Measurements from ENCODE around the gene BCAN. TPM values are rescaled to one million over a fixed set of nuclear protein-coding genes. Genes with fewer than 3 reads are reported as not detected.

Gene BCAN
- total and polyA plus RNA-seq, 2 experiments from 2014 or later, result not detected

- no peaks in the 10 kb centered on the region for H4K20me1 ChIP-seq (ENCODE audit: insufficient read depth)
- H3K36me3 ChIP-seq (ENCODE audit: low read depth), result no peaks in the 10 kb centered on the region; the same call in 1 of the 2 replicates
- no peaks in the 10 kb centered on the region for H3K27me3 ChIP-seq (replicated peaks; ENCODE audit: insufficient read depth)
- no peak overlapping the region for H2AFZ ChIP-seq
- no peaks in the 10 kb centered on the region for H3K9me3 ChIP-seq (ENCODE audit: low read depth)
- H3K9me2 ChIP-seq (ENCODE audit: insufficient read depth), result no peaks in the 10 kb centered on the region
- H3K9ac ChIP-seq, result no peak overlapping the region
- WGBS, 2 experiments (ENCODE audit: low coverage in 1 of 2, low lambda C conversion rate in 2 of 2, missing lambda C conversion rate in 2 of 2), result 69 to 72% methylated on average over 3 of the region's 3 CpGs
- no peak for DNase-seq
- no peak overlapping the region for H3K4me2 ChIP-seq (ENCODE audit: unreplicated experiment)
- peaks cover 19% of the 10 kb centered on the region; the same call in 1 of the 2 replicates for H3F3A ChIP-seq (ENCODE audit: insufficient read depth)
- H3K79me2 ChIP-seq (ENCODE audit: insufficient read depth), result peaks cover 16% of the 10 kb centered on the region
- TF ChIP-seq EZH2phosphoT487 (IDR thresholded peaks at IDR 0.05; ENCODE audit: insufficient read depth, low read depth) (no peak), EZH2 (IDR thresholded peaks at IDR 0.05; ENCODE audit: insufficient read depth, poor library complexity, severe bottlenecking) (no peak)
- no peak overlapping the region for H3K27ac ChIP-seq
- H3K4me1 ChIP-seq (ENCODE audit: insufficient read depth), result peaks cover 5% of the 10 kb centered on the region; the same call in 1 of the 2 replicates
- H3K4me3 ChIP-seq, result no peak overlapping the region
- in situ Hi-C loops (cut with MboI), result no loop called here
Observed at GRCh38 chr1:156594190-156594589, 47.7 kb upstream of the BCAN start.

GRCh38 chr1:156595016-156595415, 46.9 kb upstream of the BCAN start:
- Histone ChIP-seq H3K4me2 (ENCODE audit: unreplicated experiment) (no peak overlapping the region), H3K27me3 (replicated peaks; ENCODE audit: insufficient read depth) (no peaks in the 10 kb centered on the region), H3K4me1 (ENCODE audit: insufficient read depth) (peaks cover 6% of the 10 kb centered on the region; the same call in 1 of the 2 replicates), H3K9me2 (ENCODE audit: insufficient read depth) (no peaks in the 10 kb centered on the region), H3K27ac (no peak overlapping the region), H3K9ac (no peak overlapping the region), H3K9me3 (ENCODE audit: low read depth) (no peaks in the 10 kb centered on the region), H3K36me3 (ENCODE audit: low read depth) (no peaks in the 10 kb centered on the region; the same call in 1 of the 2 replicates), H4K20me1 (ENCODE audit: insufficient read depth) (no peaks in the 10 kb centered on the region), H3K4me3 (no peak overlapping the region), H3F3A (ENCODE audit: insufficient read depth) (peaks cover 19% of the 10 kb centered on the region; the same call in 1 of the 2 replicates), H2AFZ (no peak overlapping the region), H3K79me2 (ENCODE audit: insufficient read depth) (peaks cover 24% of the 10 kb centered on the region)
- TF ChIP-seq EZH2 (IDR thresholded peaks at IDR 0.05; ENCODE audit: insufficient read depth, poor library complexity, severe bottlenecking) (no peak), EZH2phosphoT487 (IDR thresholded peaks at IDR 0.05; ENCODE audit: insufficient read depth, low read depth) (no peak)
- no peak for DNase-seq
- WGBS, 2 experiments (ENCODE audit: low coverage in 1 of 2, low lambda C conversion rate in 2 of 2, missing lambda C conversion rate in 2 of 2), result 93 to 97% methylated on average over 2 of the region's 2 CpGs
- in situ Hi-C loops (cut with MboI), result no loop called here

GRCh38 chr1:156596426-156596825, 45.5 kb upstream of the BCAN start:
- H3K27me3 ChIP-seq (replicated peaks; ENCODE audit: insufficient read depth), result no peaks in the 10 kb centered on the region
- peaks cover 19% of the 10 kb centered on the region; the same call in 1 of the 2 replicates for H3F3A ChIP-seq (ENCODE audit: insufficient read depth)
- no peak overlapping the region for H2AFZ ChIP-seq
- H3K4me3 ChIP-seq, result no peak overlapping the region
- WGBS, 2 experiments (ENCODE audit: low coverage in 1 of 2, low lambda C conversion rate in 2 of 2, missing lambda C conversion rate in 2 of 2), result 98 to 100% methylated on average over 3 of the region's 3 CpGs
- in situ Hi-C loops (cut with MboI), result no loop called here
- H3K9me3 ChIP-seq (ENCODE audit: low read depth), result no peaks in the 10 kb centered on the region
- H3K79me2 ChIP-seq (ENCODE audit: insufficient read depth), result peaks cover 36% of the 10 kb centered on the region
- H3K36me3 ChIP-seq (ENCODE audit: low read depth), result no peaks in the 10 kb centered on the region; the same call in 1 of the 2 replicates
- DNase-seq, result no peak
- no peaks in the 10 kb centered on the region for H3K9me2 ChIP-seq (ENCODE audit: insufficient read depth)
- H4K20me1 ChIP-seq (ENCODE audit: insufficient read depth), result no peaks in the 10 kb centered on the region
- no peak overlapping the region for H3K9ac ChIP-seq
- H3K27ac ChIP-seq, result no peak overlapping the region
- TF ChIP-seq EZH2phosphoT487 (IDR thresholded peaks at IDR 0.05; ENCODE audit: insufficient read depth, low read depth), result no peak
- TF ChIP-seq EZH2 (IDR thresholded peaks at IDR 0.05; ENCODE audit: insufficient read depth, poor library complexity, severe bottlenecking), result no peak
- H3K4me1 ChIP-seq (ENCODE audit: insufficient read depth), result peaks cover 8% of the 10 kb centered on the region; the same call in 1 of the 2 replicates
- no peak overlapping the region for H3K4me2 ChIP-seq (ENCODE audit: unreplicated experiment)

GRCh38 chr1:156598125-156598524, 43.8 kb upstream of the BCAN start:
- TF ChIP-seq EZH2phosphoT487 (IDR thresholded peaks at IDR 0.05; ENCODE audit: insufficient read depth, low read depth) (no peak), EZH2 (IDR thresholded peaks at IDR 0.05; ENCODE audit: insufficient read depth, poor library complexity, severe bottlenecking) (no peak)
- H4K20me1 ChIP-seq (ENCODE audit: insufficient read depth), result no peaks in the 10 kb centered on the region
- DNase-seq, result no peak
- H2AFZ ChIP-seq, result no peak overlapping the region
- in situ Hi-C loops (cut with MboI), result no loop called here
- H3K79me2 ChIP-seq (ENCODE audit: insufficient read depth), result peaks cover 30% of the 10 kb centered on the region
- H3F3A ChIP-seq (ENCODE audit: insufficient read depth), result peaks cover 12% of the 10 kb centered on the region; the same call in 1 of the 2 replicates
- no peaks in the 10 kb centered on the region; the same call in 1 of the 2 replicates for H3K36me3 ChIP-seq (ENCODE audit: low read depth)
- H3K4me3 ChIP-seq, result no peak overlapping the region
- H3K9me2 ChIP-seq (ENCODE audit: insufficient read depth), result no peaks in the 10 kb centered on the region
- 76 to 94% methylated on average over 3 to 5 of the region's 5 CpGs for WGBS, 2 experiments (ENCODE audit: low coverage in 1 of 2, low lambda C conversion rate in 2 of 2, missing lambda C conversion rate in 2 of 2)
- H3K9ac ChIP-seq, result no peak overlapping the region
- no peak overlapping the region for H3K27ac ChIP-seq
- no peak overlapping the region for H3K4me2 ChIP-seq (ENCODE audit: unreplicated experiment)
- H3K9me3 ChIP-seq (ENCODE audit: low read depth), result no peaks in the 10 kb centered on the region
- H3K27me3 ChIP-seq (replicated peaks; ENCODE audit: insufficient read depth), result no peaks in the 10 kb centered on the region
- peaks cover 17% of the 10 kb centered on the region for H3K4me1 ChIP-seq (ENCODE audit: insufficient read depth)
